SW480 (cell line): Measurements from ENCODE around the gene DEDD.
"Not testable (repeated sequence)": the region's sequence is repeated elsewhere in the genome, so short reads cannot be mapped to it uniquely, and the experiment has no call there.

Experiments
- DNase-seq: peaks from one replicate; pipeline ENCODE4 v3.0.0-alpha.2; 2016; ENCODE audit warnings: low spot score

The DEDD gene

GRCh38 chr1:161127649-161128048, 4.8 kb downstream of the DEDD start:
- no peak for DNase-seq

DNA sequence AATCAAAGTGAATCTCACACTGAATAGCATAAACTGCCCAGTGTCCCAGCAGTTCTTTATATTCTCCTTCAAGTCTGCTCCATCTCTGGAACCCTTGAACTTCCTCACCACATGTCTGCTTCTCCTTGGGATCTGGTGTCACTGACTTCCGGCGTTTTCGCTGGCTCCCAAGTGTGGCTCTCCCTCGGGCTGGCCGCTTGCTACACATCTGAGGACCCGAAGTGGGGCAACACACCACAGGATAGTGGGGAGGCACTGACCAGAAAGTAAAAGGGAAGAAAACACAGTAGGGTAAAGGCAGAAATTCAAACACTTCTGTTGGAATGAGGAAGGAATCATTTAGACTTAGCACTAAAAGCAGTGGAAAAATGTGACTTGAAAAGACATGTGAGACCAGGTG, 9.5 kb downstream of the DEDD start:
- DNase-seq = no peak

DNA sequence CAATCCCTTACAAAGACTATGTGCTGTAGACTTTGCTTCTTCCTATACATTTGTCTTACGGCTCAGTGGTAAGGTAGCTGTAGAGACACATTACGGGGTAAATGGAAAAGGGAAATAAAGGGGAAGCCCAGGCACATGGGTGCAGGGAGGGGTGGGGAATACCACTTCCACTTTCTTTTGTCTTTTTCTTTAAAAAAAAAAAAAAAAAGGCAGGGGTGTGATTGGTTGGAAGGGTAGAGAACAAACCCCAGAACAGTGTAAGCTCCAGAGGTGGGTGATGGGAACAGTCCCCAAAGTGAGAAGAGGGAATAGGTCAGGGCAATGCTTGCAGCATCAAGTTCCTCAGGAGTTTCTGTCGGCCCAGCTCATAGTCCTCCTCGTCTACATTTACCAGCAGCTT, 10.6 kb downstream of the DEDD start:
- no peak for DNase-seq

GRCh38 chr1:161121042-161121650, 11.3 kb downstream of the DEDD start:
- DNase-seq = no peak

DNA sequence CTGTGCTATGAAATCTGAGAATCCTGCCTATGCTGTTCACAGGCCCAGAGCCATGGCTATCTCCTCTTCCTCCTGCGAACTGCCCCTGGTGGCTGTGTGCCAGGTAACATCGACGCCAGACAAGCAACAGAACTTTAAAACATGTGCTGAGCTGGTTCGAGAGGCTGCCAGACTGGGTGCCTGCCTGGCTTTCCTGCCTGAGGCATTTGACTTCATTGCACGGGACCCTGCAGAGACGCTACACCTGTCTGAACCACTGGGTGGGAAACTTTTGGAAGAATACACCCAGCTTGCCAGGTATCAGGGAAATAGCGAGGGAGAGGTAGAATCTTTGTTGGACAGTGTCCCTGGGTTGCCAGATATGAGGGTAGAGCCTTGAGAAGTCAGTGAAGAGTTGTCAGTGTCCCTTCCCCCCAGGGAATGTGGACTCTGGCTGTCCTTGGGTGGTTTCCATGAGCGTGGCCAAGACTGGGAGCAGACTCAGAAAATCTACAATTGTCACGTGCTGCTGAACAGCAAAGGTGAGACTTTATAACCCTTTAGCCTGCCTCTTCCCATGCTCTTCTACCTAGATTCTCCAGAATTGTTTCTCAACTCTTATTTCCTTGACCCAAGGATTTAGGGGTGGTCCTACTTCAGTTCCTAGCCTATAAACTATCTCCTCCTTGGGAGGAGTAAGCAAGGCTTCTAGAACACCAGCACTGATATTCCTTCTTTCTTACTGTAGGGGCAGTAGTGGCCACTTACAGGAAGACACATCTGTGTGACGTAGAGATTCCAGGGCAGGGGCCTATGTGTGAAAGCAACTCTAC, 13.2 kb downstream of the DEDD start:
- DNase-seq = peak; percentile 33

DNA sequence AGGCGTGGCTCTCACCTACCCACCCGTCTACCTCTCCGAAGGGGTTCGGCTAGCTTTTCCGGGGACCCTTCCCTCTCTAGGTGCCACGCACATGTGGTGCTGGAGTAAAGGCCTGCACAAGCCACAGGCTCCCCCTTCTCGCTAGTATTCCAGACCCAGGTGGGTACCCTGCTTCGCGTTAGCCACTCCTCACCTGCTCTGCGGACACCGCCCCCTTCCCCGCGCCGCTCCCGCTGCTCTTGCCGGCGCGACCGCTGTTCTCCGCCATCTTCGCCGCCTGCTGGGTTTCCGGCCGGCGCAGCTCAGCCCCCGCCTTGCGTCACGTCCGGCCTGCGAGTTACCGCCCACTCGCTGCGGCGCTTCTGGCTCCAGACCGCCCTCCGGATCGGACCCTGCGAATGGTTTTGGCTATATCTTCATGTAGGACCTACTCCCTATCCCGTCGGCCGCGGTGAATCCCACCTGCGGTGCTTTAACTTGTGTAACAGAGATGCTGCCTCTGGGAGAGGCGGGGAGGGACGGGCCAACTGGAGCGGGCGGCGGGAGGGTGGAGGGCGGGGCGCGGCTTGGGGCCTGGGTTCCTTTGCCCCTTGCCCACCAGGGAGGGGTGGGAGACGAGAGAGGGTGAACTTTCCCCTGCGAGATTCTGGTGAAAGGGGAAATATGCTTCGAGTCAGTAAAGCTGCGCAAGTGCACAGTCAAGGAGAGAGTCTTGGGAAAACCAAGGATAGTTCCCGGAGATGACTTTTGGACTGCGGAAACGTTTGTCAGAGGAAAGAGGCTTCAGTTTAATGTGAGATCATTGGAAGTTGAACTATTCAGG, 14.5 kb downstream of the DEDD start, which contains the start of the genes NIT1 and PFDN2:
Gene NIT1, plus strand, starts transcription at position 347 of the 823 bp plus-strand sequence. Its CDS starts 72 bp downstream, at position 419.
Gene PFDN2, minus strand, starts transcription at position 279 of the 823 bp plus-strand sequence. Its CDS starts 11 bp downstream, at position 268.
- peak; percentile 84 for DNase-seq

GRCh38 chr1:161115961-161116360, 16.5 kb downstream of the DEDD start:
- not testable (repeated sequence) for DNase-seq

- peak; percentile 93 for DNase-seq
These were observed 17.2 kb downstream of the DEDD start for GRCh38 chr1:161115132-161115711.

GRCh38 chr1:161114556-161114955, 17.9 kb downstream of the DEDD start:
- no peak for DNase-seq

- DNase-seq = no peak
These were observed 18.6 kb downstream of the DEDD start for GRCh38 chr1:161113915-161114314.

DNA sequence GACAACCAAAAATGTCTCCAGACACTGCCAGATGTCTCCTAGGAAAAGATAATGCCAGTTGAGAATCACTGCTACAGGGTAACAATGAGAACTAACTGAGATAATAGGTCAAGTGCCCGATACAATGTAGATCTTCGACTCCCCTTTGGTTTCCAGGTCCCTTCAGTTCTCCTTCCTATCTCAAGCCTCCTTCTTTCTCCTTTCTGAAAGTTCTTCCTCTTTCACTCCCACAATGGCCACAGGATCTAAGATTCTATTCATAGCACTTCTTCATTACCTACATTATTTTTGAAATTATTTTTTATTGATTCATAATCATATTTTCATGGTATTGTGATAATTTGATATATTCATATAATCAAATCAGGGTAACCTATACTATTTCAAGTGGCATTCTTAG, 20.9 kb downstream of the DEDD start:
- DNase-seq = no peak

- no peak for DNase-seq
These were observed 21.4 kb downstream of the DEDD start for GRCh38 chr1:161111117-161111516.

DNA sequence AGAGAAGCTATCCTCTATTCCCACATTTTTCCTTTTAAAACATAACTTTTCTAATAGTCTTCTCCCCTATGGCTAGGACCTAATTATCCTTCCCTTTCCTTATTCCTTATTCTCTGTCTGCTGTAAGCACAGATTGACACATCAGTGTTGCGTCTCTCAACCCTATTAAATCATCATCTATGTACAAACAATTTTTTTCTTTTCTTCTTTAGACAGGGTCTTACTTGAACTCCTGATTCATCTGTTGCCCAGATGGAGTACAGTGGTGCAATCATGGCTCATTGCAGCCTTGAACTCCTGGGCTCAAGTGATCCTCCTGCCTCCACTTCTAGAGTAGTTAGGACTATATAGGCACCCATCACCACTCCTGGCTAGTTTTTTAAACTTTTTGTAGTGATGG, 26.0 kb downstream of the DEDD start:
- DNase-seq = no peak

DNA sequence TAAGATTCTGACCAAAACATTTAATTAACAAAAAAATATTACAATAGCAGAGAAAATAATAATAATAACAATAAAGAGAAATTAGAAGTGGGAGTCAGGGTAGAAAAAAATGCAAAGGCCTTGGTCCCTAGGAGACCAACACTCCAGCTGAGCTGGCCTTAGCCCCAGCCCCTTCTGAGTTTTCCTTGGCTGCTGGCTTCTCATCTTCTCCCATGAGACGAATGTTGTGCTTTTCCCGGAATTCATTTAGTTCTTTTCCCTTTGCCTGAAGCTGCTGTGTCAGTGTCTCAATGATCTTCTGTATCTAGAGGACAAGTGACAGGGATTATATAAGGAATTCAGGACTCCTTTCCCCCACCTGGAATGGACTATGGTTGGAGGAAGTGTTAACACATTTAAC, 31.9 kb downstream of the DEDD start:
- no peak for DNase-seq

- DNase-seq = no peak
These were observed 33.2 kb downstream of the DEDD start for GRCh38 chr1:161099090-161099802.

GRCh38 chr1:161098210-161099068, 34.0 kb downstream of the DEDD start, which contains the start of gene KLHDC9:
TSS of gene KLHDC9 (plus strand) at chr1:161098361. CDS start at chr1:161098536, 175 bp downstream.
- DNase-seq = peak; percentile 91

DNA sequence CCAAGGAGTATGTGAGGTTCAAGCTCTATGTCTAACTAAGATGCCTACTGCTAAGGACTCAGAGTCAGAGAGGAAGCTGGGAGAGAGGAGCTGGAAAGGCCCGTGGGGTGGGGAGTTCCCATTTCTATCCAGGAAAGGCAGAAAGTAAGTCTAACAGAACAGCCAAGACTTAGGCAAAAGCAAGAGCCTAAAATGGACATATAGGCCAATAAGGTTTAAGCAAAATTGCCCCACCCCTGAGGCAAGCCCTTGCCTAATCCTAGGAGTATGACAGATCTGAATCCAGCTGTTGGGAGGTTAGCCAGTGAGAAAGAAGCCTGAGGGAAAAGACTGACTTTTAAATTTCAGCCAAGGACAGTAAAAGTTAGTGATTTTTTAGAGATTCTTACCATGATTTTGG, 35.9 kb downstream of the DEDD start:
- no peak for DNase-seq

DNA sequence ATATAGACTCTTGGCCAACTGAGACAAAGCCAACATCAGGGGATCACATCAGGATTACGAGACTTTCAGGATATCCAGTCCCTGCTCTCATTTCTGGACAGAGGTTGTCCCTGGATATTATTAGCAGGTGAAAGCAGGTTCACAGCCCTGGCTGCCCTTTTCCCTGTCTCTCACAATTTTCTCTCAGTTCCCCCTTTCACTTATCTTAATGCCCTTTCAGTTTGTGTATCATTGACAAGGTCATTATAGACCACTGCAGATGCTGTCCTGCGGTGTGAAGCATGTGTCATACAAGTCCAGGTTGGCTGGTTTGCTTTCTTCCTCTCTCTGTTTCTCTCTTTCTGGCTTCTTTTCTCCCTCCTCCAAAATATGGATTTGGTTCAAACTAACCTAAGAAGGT, 36.5 kb downstream of the DEDD start:
- no peak for DNase-seq

DNA sequence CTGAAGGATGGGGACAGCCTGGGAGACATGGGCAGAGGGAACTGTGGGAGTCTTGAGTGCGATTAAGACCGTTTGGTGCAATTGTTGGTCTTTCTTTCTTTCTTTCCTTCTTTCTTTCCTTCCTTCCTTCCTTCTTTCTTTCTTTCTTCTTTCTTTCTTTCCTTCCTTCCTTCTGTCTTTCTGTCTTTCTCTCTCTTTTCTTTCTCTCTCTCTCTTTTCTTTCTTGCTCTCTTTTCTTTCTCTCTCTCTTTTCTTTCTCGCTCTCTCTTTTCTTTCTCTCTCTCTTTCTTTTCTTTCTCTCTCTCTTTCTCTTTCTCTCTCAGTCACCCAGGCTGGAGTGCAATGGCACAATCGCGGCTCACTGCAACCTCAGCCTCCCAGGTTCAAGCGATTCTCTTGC, 37.2 kb downstream of the DEDD start:
- DNase-seq = no peak

- no peak for DNase-seq
These were observed 38.0 kb downstream of the DEDD start for GRCh38 chr1:161094481-161094880.
